Sigmoid colon (tissue), 4 donors: Measurements from ENCODE around the gene FAM3C.

Experiments used
- CTCF ChIP-seq, 4 experiments: fragments of 450-650 bp in 3 of 4; fragments of 200-600 bp in 1 of 4; IDR thresholded peaks; one replicate each; pipeline ENCODE4 v1.5.1; 2016 to 2019; ENCODE audit warnings: antibody characterized with exemption in 4 of 4, mild to moderate bottlenecking in 3 of 4, moderate library complexity in 2 of 4
- EP300 ChIP-seq, 4 donors: sonication (generic); formaldehyde crosslinking; IDR thresholded peaks; one replicate each; pipeline ENCODE4 v1.6.1; 2017; ENCODE audit warnings: antibody characterized with exemption in 4 of 4
- POLR2A ChIP-seq, 2 donors: fragments of 450-650 bp; IDR thresholded peaks; one replicate each; pipeline ENCODE4 v1.6.1; 2016; ENCODE audit warnings: antibody characterized with exemption in 2 of 2, mild to moderate bottlenecking in 2 of 2, moderate library complexity in 2 of 2
- POLR2AphosphoS5 ChIP-seq, 4 donors: sonication (generic); formaldehyde crosslinking; IDR thresholded peaks; one replicate each; pipeline ENCODE4 v1.6.1; 2017; ENCODE audit warnings: antibody characterized with exemption in 4 of 4

DNA sequence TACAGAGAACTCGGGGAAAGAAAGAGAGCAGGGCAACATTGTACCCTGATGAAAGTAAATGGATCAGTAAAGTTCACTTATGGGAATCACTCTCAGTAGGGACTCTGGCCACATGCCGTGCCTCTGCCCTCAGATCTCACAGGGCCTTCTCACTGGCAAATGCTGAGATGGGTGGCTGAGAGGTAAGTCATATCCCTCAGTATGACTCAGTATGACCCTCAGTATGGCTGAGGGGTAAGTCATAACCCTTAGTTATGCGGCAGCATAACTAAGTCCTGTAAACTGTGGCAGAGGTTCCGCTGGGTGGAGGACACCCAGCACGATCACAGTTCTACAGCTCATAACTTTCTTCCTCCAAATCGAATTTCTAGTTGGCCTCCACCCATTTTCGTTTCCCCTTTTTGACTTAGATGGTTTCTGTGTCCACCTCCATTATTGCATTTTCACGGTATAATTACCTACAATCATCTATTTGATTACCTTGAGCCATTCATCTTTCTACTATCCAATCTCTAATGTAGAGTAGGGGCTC is 93.8 kb downstream of the FAM3C start:
- TF ChIP-seq CTCF (IDR thresholded peaks at IDR 0.05) (no peak), POLR2A (IDR thresholded peaks at IDR 0.05) (no peak), POLR2AphosphoS5 (IDR thresholded peaks at IDR 0.05) (no peak), EP300 (IDR thresholded peaks at IDR 0.05) (no peak)
